ENCODE results near the gene ABCG5. TPM values are rescaled to one million over a fixed set of nuclear protein-coding genes. Genes with fewer than 3 reads are reported as not detected.
A peak's percentile ranks its signal among the peaks of the same experiment; 100 is the strongest.

The ABCG5 gene
- total and polyA plus RNA-seq, 8 donors = 0.18 to 0.52 (median 0.43) TPM; not detected in 2

GRCh38 chr2:43776324-43776723 lies 62.3 kb downstream of the ABCG5 start:
- Histone ChIP-seq H3K4me3 (no peak overlapping the region), H3K9me3 (no peaks in the 10 kb centered on the region), H3K36me3 (peaks cover 0 to 12% of the 10 kb centered on the region in 2 donors), H3K27ac (no peak overlapping the region), H3K4me1 (peaks cover 0 to 8% of the 10 kb centered on the region in 2 donors), H3K27me3 (no peaks in the 10 kb centered on the region)
- ATAC-seq (no peak), DNase-seq (no peak)
- intact Hi-C loops (cut with DNase I) = no loop called here
- TF ChIP-seq CTCF (IDR thresholded peaks at IDR 0.05) = no peak

GRCh38 chr2:43774617-43775016 lies 64.0 kb downstream of the ABCG5 start:
- Histone ChIP-seq H3K4me3 (peak overlapping the region; percentile 59 to 61), H3K27me3 (no peaks in the 10 kb centered on the region), H3K27ac (peak overlapping the region; percentile 81 to 92), H3K36me3 (peaks cover 0 to 7% of the 10 kb centered on the region in 2 donors), H3K9me3 (no peaks in the 10 kb centered on the region), H3K4me1 (peaks cover 0 to 8% of the 10 kb centered on the region in 2 donors)
- intact Hi-C loops (cut with DNase I) = no loop called here
- no peak for TF ChIP-seq CTCF (IDR thresholded peaks at IDR 0.05)
- ATAC-seq (peak; percentile 41), DNase-seq (no peak)

GRCh38 chr2:43773876-43774613 lies 64.6 kb downstream of the ABCG5 start, which contains the start of gene DYNC2LI1:
Gene DYNC2LI1 (plus strand): TSS chr2:43774039. CDS start chr2:43774139, 100 bp downstream.
- Histone ChIP-seq H3K36me3 (peaks cover 0 to 6% of the 10 kb centered on the region in 2 donors), H3K27me3 (no peaks in the 10 kb centered on the region), H3K27ac (peak within 1 kb of the TSS; percentile 81 to 92), H3K4me1 (peaks cover 0 to 8% of the 10 kb centered on the region in 2 donors), H3K4me3 (peak within 1 kb of the TSS; percentile 59 to 61), H3K9me3 (no peaks in the 10 kb centered on the region)
- intact Hi-C loops (cut with DNase I) = no loop called here
- peak; percentile 98 for ATAC-seq
- DNase-seq = peak; percentile 92 to 96 (median 95)
- no peak for TF ChIP-seq CTCF (IDR thresholded peaks at IDR 0.05)

GRCh38 chr2:43766006-43766405 lies 72.6 kb downstream of the ABCG5 start:
- Histone ChIP-seq H3K4me1 (no peaks in the 10 kb centered on the region), H3K36me3 (no peaks in the 10 kb centered on the region), H3K9me3 (no peaks in the 10 kb centered on the region), H3K4me3 (no peak overlapping the region), H3K27me3 (no peaks in the 10 kb centered on the region), H3K27ac (no peak overlapping the region)
- DNase-seq = no peak
- intact Hi-C loops (cut with DNase I) = no loop called here
- TF ChIP-seq CTCF (IDR thresholded peaks at IDR 0.05) = no peak
- no peak for ATAC-seq

GRCh38 chr2:43764086-43764705 lies 74.4 kb downstream of the ABCG5 start:
- intact Hi-C loops (cut with DNase I) = no loop called here
- no peak for DNase-seq

More at GRCh38 chr2:43764086-43764705, 74.4 kb downstream of the ABCG5 start:
- no peak for ATAC-seq
- no peaks in the 10 kb centered on the region for H3K4me1 ChIP-seq
- no peaks in the 10 kb centered on the region for H3K27me3 ChIP-seq
- no peak overlapping the region for H3K4me3 ChIP-seq
- no peak for TF ChIP-seq CTCF (IDR thresholded peaks at IDR 0.05)
- no peaks in the 10 kb centered on the region for H3K36me3 ChIP-seq
- no peaks in the 10 kb centered on the region for H3K9me3 ChIP-seq
- no peak overlapping the region for H3K27ac ChIP-seq

All from left lung (tissue), 10 donors.